ENCODE measurements around the gene AKAP4.

DNA sequence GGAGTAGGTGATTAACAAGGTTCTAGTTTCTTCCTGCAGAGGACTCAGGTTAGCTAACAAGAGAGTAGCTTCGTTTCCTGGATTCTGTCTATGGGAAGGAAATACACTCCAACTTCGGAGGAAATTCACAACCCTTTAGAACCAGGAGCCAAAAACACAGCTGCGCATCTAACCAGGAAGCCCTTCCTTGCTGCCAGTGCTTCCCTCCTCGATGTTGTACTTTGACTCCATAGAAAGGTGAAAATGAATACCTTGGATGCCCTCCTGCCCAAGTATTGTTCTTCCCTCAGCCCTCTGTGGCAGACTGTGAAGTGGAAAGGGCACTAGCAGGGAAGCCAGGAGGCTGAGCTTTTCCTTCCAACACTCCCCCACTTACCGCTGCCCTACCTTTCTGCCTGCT lies 35.1 kb downstream of the AKAP4 start:
- TF ChIP-seq, protein P1, sequence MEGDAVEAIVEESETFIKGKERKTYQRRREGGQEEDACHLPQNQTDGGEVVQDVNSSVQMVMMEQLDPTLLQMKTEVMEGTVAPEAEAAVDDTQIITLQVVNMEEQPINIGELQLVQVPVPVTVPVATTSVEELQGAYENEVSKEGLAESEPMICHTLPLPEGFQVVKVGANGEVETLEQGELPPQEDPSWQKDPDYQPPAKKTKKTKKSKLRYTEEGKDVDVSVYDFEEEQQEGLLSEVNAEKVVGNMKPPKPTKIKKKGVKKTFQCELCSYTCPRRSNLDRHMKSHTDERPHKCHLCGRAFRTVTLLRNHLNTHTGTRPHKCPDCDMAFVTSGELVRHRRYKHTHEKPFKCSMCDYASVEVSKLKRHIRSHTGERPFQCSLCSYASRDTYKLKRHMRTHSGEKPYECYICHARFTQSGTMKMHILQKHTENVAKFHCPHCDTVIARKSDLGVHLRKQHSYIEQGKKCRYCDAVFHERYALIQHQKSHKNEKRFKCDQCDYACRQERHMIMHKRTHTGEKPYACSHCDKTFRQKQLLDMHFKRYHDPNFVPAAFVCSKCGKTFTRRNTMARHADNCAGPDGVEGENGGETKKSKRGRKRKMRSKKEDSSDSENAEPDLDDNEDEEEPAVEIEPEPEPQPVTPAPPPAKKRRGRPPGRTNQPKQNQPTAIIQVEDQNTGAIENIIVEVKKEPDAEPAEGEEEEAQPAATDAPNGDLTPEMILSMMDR (IDR thresholded peaks at IDR 0.05), result no peak
- TF ChIP-seq POLR2A (IDR thresholded peaks at IDR 0.05), result no peak

All from prostate gland (tissue), 2 donors.